GM12878 (cell line): ENCODE measurements around the gene STX10. TPM values are rescaled to one million over a fixed set of nuclear protein-coding genes. Genes with fewer than 3 reads are reported as not detected.

Experiments
- CEBPB ChIP-seq, 2 experiments: fragments of 150-350 bp in 1 of 2; IDR thresholded peaks; 2 replicates each; pipeline ENCODE4 v1.6.1; 2012 to 2014; ENCODE audit warnings: low read depth in 2 of 2, low read length in 2 of 2, borderline replicate concordance in 1 of 2, inconsistent platforms in 1 of 2
- CHD4 ChIP-seq: fragments of 200-600 bp; sonication (generic); IDR thresholded peaks from 2 replicates; pipeline ENCODE4 v1.6.1; 2016; ENCODE audit warnings: mild to moderate bottlenecking
- CREM ChIP-seq: IDR thresholded peaks from 2 replicates; pipeline ENCODE4 v1.6.1; 2014; ENCODE audit warnings: antibody characterized with exemption, low read depth
- ESRRA ChIP-seq: IDR thresholded peaks from 2 replicates; pipeline ENCODE4 v1.6.1; 2012; ENCODE audit warnings: mild to moderate bottlenecking, low read length, improper control_type of control experiment
- KAT2A ChIP-seq: conservative IDR thresholded peaks from 2 replicates; pipeline ENCODE4 v1.6.1; 2011; ENCODE audit warnings: low read depth, low read length; ENCODE audit not compliant: control insufficient read depth
- POLR2A ChIP-seq: IDR thresholded peaks from 2 replicates; pipeline ENCODE4 v1.6.1; 2011; ENCODE audit warnings: low read depth, mild to moderate bottlenecking, low read length
- POU2F2 ChIP-seq: IDR thresholded peaks from 3 replicates; pipeline ENCODE4 v1.6.1; 2011; ENCODE audit warnings: low read depth, mild to moderate bottlenecking, low read length, borderline replicate concordance
- RCOR1 ChIP-seq: conservative IDR thresholded peaks from 2 replicates; pipeline ENCODE4 v1.6.1; 2012; ENCODE audit warnings: low read depth, low read length, improper control_type of control experiment
- SMC3 ChIP-seq: IDR thresholded peaks from 2 replicates; pipeline ENCODE4 v1.6.1; 2011; ENCODE audit warnings: low read length, improper control_type of control experiment, borderline replicate concordance
- STAT1 ChIP-seq: fragments of 450-650 bp; conservative IDR thresholded peaks from 2 replicates; pipeline ENCODE4 v1.6.1; 2014; ENCODE audit warnings: antibody characterized with exemption, mild to moderate bottlenecking
- SUPT20H ChIP-seq: IDR thresholded peaks from 2 replicates; pipeline ENCODE4 v1.6.1; 2011; ENCODE audit warnings: low read depth, mild to moderate bottlenecking, low read length, moderate library complexity, borderline replicate concordance; ENCODE audit not compliant: control insufficient read depth
- ZNF217 ChIP-seq: fragments of 450-650 bp; IDR thresholded peaks from 2 replicates; pipeline ENCODE4 v1.6.1; 2017; ENCODE audit warnings: antibody characterized with exemption, mild to moderate bottlenecking
- polyA plus RNA-seq, 11 experiments: library from polyadenylated mRNA; depleted of rRNA in 4 of 11; unstranded in 6 of 11; stranded (reverse) in 5 of 11; fragments of >200 nt; fragmentation: Nextera tagmentation in 4 of 11; fragmentation: Illumina TruSeq in 1 of 11; extraction: Ambion mirVana in 4 of 11; extraction: Trizol in 1 of 11; gene quantifications; 1 replicate in 1 of 11; 2 replicates in 10 of 11; pipeline versions ENCODE4 v1.2.1 to v1.2.3, GENCODE V29; 2011 to 2016; ENCODE audit warnings: inconsistent platforms in 2 of 11, missing spikeins in 2 of 11, low read depth in 1 of 11
- total RNA-seq, 4 experiments: library from RNA; depleted of rRNA in 3 of 4; stranded (reverse); fragments of >200 nt in 3 of 4; fragmentation: Illumina TruSeq in 1 of 4; extraction: Trizol in 1 of 4; gene quantifications; 2 replicates each; pipeline versions ENCODE4 v1.2.1 to v1.2.3, GENCODE V29; 2013 to 2021
- TF ChIP-seq, protein P1 (sequence below): fragments of 450-650 bp; IDR thresholded peaks from 2 replicates; pipeline ENCODE4 v1.6.1; 2017; ENCODE audit warnings: mild to moderate bottlenecking, moderate library complexity
- TF ChIP-seq, protein P2 (sequence below): IDR thresholded peaks from 2 replicates; pipeline ENCODE4 v1.6.1; 2011; ENCODE audit warnings: low read depth, low read length, improper control_type of control experiment, borderline replicate concordance
- TF ChIP-seq, protein P3 (sequence below): fragments of 450-650 bp; IDR thresholded peaks from 2 replicates; pipeline ENCODE4 v1.6.1; 2018; ENCODE audit warnings: borderline replicate concordance, mild to moderate bottlenecking; ENCODE audit not compliant: partially characterized antibody
- TF ChIP-seq, protein P4 (sequence below): fragments of 450-650 bp; IDR thresholded peaks from 2 replicates; pipeline ENCODE4 v1.6.1; 2017; ENCODE audit warnings: mild to moderate bottlenecking, low read depth, inconsistent platforms; ENCODE audit not compliant: poor library complexity, severe bottlenecking

STX10 gene
- total and polyA plus RNA-seq, 10 of the 15 experiments (the other 5 are each of a cell fraction or from before 2014, with no cell fraction given): 0.56 to 76.1 (median 47.6) TPM

DNA sequence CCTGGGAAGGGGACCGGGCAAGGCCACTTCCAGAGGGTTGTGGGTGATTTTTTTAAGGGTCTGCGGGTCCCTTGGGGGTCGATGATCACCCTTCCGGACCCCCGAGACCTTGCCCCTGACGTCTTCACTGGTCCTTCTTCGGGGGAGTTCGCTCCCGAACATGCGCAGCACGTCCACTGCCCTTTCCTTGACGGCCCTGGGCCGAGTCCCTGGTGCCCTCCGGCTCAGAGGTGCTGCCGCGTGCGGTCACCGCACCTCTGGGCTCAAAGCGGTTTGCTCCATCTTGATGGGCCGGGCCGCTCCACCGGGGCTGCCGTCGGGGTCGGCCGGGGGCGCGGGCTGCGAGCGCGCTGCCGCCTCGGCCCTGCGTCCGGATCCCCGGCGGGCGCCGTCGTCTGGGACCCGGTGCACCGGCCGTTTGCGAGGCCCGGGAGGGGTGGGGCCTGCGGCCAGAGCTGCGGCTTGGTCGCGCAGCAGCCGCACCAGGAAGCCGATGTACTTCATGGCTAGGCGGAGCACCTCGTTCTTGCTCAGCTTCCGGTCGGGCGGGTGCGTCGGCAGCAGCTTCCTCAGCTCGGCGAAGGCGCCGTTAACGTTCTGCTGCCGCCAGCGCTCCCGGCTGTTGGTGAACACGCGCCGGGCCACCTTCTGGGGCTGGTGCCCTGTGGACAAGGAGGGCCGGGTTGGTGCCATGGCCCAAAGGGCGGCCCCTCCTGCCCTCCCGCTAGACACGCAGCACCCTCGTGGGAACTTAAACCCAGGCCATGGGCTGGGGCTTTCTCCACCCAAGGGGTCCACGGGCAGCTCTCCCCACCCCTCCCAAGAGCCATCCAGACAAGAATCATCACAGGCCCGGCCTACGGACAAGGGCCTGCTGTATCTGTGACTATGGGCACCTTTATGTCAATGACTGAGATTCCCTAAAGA, 50.8 kb downstream of the STX10 start (continued):
- TF ChIP-seq, protein P1, sequence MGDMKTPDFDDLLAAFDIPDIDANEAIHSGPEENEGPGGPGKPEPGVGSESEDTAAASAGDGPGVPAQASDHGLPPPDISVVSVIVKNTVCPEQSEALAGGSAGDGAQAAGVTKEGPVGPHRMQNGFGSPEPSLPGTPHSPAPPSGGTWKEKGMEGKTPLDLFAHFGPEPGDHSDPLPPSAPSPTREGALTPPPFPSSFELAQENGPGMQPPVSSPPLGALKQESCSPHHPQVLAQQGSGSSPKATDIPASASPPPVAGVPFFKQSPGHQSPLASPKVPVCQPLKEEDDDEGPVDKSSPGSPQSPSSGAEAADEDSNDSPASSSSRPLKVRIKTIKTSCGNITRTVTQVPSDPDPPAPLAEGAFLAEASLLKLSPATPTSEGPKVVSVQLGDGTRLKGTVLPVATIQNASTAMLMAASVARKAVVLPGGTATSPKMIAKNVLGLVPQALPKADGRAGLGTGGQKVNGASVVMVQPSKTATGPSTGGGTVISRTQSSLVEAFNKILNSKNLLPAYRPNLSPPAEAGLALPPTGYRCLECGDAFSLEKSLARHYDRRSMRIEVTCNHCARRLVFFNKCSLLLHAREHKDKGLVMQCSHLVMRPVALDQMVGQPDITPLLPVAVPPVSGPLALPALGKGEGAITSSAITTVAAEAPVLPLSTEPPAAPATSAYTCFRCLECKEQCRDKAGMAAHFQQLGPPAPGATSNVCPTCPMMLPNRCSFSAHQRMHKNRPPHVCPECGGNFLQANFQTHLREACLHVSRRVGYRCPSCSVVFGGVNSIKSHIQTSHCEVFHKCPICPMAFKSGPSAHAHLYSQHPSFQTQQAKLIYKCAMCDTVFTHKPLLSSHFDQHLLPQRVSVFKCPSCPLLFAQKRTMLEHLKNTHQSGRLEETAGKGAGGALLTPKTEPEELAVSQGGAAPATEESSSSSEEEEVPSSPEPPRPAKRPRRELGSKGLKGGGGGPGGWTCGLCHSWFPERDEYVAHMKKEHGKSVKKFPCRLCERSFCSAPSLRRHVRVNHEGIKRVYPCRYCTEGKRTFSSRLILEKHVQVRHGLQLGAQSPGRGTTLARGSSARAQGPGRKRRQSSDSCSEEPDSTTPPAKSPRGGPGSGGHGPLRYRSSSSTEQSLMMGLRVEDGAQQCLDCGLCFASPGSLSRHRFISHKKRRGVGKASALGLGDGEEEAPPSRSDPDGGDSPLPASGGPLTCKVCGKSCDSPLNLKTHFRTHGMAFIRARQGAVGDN: peak; percentile 87
- TF ChIP-seq CHD4 (no peak), CEBPB (IDR thresholded peaks at IDR 0.05; ENCODE audit: borderline replicate concordance in 1 of 2, low read depth in 2 of 2, low read length in 2 of 2) (no peak), ZNF217 (peak; percentile 60; the same call in 1 of the 2 replicates), POLR2A (peak; percentile 53; the same call in 1 of the 2 replicates), STAT1 (no peak), CREM (no peak), SMC3 (no peak), POU2F2 (no peak), SUPT20H (no peak), KAT2A (no peak), ESRRA (no peak), RCOR1 (no peak)
- TF ChIP-seq, protein P2, sequence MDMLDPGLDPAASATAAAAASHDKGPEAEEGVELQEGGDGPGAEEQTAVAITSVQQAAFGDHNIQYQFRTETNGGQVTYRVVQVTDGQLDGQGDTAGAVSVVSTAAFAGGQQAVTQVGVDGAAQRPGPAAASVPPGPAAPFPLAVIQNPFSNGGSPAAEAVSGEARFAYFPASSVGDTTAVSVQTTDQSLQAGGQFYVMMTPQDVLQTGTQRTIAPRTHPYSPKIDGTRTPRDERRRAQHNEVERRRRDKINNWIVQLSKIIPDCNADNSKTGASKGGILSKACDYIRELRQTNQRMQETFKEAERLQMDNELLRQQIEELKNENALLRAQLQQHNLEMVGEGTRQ: no peak
- TF ChIP-seq, protein P3, sequence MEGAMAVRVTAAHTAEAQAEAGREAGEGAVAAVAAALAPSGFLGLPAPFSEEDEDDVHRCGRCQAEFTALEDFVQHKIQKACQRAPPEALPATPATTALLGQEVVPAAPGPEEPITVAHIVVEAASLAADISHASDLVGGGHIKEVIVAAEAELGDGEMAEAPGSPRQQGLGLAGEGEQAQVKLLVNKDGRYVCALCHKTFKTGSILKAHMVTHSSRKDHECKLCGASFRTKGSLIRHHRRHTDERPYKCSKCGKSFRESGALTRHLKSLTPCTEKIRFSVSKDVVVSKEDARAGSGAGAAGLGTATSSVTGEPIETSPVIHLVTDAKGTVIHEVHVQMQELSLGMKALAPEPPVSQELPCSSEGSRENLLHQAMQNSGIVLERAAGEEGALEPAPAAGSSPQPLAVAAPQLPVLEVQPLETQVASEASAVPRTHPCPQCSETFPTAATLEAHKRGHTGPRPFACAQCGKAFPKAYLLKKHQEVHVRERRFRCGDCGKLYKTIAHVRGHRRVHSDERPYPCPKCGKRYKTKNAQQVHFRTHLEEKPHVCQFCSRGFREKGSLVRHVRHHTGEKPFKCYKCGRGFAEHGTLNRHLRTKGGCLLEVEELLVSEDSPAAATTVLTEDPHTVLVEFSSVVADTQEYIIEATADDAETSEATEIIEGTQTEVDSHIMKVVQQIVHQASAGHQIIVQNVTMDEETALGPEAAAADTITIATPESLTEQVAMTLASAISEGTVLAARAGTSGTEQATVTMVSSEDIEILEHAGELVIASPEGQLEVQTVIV: no peak
- TF ChIP-seq, protein P4, sequence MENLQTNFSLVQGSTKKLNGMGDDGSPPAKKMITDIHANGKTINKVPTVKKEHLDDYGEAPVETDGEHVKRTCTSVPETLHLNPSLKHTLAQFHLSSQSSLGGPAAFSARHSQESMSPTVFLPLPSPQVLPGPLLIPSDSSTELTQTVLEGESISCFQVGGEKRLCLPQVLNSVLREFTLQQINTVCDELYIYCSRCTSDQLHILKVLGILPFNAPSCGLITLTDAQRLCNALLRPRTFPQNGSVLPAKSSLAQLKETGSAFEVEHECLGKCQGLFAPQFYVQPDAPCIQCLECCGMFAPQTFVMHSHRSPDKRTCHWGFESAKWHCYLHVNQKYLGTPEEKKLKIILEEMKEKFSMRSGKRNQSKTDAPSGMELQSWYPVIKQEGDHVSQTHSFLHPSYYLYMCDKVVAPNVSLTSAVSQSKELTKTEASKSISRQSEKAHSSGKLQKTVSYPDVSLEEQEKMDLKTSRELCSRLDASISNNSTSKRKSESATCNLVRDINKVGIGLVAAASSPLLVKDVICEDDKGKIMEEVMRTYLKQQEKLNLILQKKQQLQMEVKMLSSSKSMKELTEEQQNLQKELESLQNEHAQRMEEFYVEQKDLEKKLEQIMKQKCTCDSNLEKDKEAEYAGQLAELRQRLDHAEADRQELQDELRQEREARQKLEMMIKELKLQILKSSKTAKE: no peak
